OCI-LY3 (cell line): ENCODE data around the gene TPRA1.

ENCODE experiments used
- EZH2phosphoT487 ChIP-seq: fragments of 200-600 bp; shearing (Covaris generic); IDR thresholded peaks from 2 replicates; pipeline ENCODE4 v1.6.1; 2018; ENCODE audit warnings: antibody characterized with exemption, mixed run types, low read depth
- TF ChIP-seq, protein P1 (sequence below): fragments of 200-600, 300-600 bp; sonication (generic); IDR thresholded peaks from 2 replicates; pipeline ENCODE4 v1.5.1; 2014; ENCODE audit warnings: antibody characterized with exemption, low read length, low read depth

DNA sequence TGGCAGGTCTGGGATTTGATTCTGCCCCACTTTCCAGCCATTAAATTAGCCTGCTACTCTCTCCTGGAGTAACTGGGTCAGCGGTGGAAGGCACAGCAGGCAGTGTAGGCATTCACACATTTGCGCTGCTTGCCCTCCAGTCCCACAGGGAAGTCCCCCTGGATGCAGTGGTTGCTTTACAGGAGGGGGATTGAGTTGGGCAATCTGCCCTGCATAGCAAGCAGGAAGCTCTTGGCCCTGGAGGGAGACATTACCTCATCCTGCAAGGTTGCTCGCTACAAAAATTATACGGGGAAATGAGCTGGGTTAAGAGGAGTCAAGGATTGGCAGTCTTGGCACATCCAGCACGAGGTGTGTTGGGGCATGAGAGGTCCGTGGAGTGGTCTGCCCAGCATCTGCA is 22.4 kb upstream of the TPRA1 start:
- TF ChIP-seq, protein P1, sequence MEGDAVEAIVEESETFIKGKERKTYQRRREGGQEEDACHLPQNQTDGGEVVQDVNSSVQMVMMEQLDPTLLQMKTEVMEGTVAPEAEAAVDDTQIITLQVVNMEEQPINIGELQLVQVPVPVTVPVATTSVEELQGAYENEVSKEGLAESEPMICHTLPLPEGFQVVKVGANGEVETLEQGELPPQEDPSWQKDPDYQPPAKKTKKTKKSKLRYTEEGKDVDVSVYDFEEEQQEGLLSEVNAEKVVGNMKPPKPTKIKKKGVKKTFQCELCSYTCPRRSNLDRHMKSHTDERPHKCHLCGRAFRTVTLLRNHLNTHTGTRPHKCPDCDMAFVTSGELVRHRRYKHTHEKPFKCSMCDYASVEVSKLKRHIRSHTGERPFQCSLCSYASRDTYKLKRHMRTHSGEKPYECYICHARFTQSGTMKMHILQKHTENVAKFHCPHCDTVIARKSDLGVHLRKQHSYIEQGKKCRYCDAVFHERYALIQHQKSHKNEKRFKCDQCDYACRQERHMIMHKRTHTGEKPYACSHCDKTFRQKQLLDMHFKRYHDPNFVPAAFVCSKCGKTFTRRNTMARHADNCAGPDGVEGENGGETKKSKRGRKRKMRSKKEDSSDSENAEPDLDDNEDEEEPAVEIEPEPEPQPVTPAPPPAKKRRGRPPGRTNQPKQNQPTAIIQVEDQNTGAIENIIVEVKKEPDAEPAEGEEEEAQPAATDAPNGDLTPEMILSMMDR: no peak
- no peak for TF ChIP-seq EZH2phosphoT487
